SU-DHL-6 (cell line): ENCODE measurements around the gene AFF3.

Source experiments
- EZH2phosphoT487 ChIP-seq: fragments of 200-600 bp; sonication (generic), shearing (Covaris generic); conservative IDR thresholded peaks from 2 replicates; pipeline ENCODE4 v1.6.1; 2018; ENCODE audit warnings: mild to moderate bottlenecking, antibody characterized with exemption, low read length, moderate library complexity, mixed read lengths
- TF ChIP-seq, protein P1 (sequence below): fragments of 200-600 bp; sonication (generic); IDR thresholded peaks from one replicate; pipeline ENCODE4 v1.5.1; 2017; ENCODE audit warnings: antibody characterized with exemption, mild to moderate bottlenecking, low read length, moderate library complexity; ENCODE audit not compliant: insufficient read depth, poor library complexity, severe bottlenecking

DNA sequence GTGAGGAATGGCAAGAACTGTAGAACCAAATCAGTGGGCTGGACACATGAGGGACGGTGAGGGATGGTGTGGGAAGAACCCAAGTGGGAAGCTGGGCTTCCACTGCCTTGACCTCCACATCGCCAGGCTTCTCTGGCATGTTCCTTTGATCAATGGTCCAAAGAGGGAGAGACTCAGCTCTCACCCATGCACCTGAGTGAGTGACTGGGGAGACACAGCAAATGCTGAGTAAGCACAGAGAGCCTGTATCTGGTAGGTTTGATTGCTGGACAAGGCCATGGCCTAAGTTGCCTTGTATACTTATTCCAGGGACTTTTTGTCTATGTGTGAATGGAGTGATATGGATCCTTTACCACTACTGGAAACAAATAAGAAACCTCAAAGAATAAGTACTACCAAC lies 188.6 kb downstream of the AFF3 start:
- TF ChIP-seq, protein P1, sequence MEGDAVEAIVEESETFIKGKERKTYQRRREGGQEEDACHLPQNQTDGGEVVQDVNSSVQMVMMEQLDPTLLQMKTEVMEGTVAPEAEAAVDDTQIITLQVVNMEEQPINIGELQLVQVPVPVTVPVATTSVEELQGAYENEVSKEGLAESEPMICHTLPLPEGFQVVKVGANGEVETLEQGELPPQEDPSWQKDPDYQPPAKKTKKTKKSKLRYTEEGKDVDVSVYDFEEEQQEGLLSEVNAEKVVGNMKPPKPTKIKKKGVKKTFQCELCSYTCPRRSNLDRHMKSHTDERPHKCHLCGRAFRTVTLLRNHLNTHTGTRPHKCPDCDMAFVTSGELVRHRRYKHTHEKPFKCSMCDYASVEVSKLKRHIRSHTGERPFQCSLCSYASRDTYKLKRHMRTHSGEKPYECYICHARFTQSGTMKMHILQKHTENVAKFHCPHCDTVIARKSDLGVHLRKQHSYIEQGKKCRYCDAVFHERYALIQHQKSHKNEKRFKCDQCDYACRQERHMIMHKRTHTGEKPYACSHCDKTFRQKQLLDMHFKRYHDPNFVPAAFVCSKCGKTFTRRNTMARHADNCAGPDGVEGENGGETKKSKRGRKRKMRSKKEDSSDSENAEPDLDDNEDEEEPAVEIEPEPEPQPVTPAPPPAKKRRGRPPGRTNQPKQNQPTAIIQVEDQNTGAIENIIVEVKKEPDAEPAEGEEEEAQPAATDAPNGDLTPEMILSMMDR = no peak
- TF ChIP-seq EZH2phosphoT487 = no peak
